HG02623 (cell line): ENCODE measurements around the gene C16orf78.
"Not testable (repeated sequence)": the region's sequence is repeated elsewhere in the genome, so short reads cannot be mapped to it uniquely, and the experiment has no call there.

Experiments used
- ATAC-seq: cut with Tn5 transposase; IDR thresholded peaks from one replicate; pipeline ENCODE4 v1.9.1; 2021; ENCODE audit warnings: moderate library complexity; ENCODE audit not compliant: unreplicated experiment

C16orf78 gene

GRCh38 chr16:49349446-49350168 lies 24.0 kb upstream of the C16orf78 start:
- ATAC-seq = no peak

- ATAC-seq = peak; percentile 52
These were observed 23.1 kb upstream of the C16orf78 start for GRCh38 chr16:49350265-49351095.

GRCh38 chr16:49351096-49351487 lies 22.5 kb upstream of the C16orf78 start:
- no peak for ATAC-seq

- no peak for ATAC-seq
These were observed 20.7 kb upstream of the C16orf78 start for GRCh38 chr16:49352892-49353291.

GRCh38 chr16:49353680-49354079 lies 19.9 kb upstream of the C16orf78 start:
- no peak for ATAC-seq

- ATAC-seq = no peak
These were observed 19.5 kb upstream of the C16orf78 start for GRCh38 chr16:49354101-49354500.

- no peak for ATAC-seq
These were observed 18.6 kb upstream of the C16orf78 start for GRCh38 chr16:49354991-49355390.

- ATAC-seq = no peak
These were observed 17.5 kb upstream of the C16orf78 start for GRCh38 chr16:49355933-49356665.

GRCh38 chr16:49356728-49357488 lies 16.7 kb upstream of the C16orf78 start:
- no peak for ATAC-seq

GRCh38 chr16:49359591-49359990 lies 14.0 kb upstream of the C16orf78 start:
- ATAC-seq = no peak

GRCh38 chr16:49361731-49362130 lies 11.9 kb upstream of the C16orf78 start:
- not testable (repeated sequence) for ATAC-seq

- ATAC-seq = no peak
These were observed 11.4 kb upstream of the C16orf78 start for GRCh38 chr16:49362230-49362629.

GRCh38 chr16:49365711-49366509 lies 7.7 kb upstream of the C16orf78 start:
- peak; percentile 92 for ATAC-seq

GRCh38 chr16:49366669-49367068 lies 6.9 kb upstream of the C16orf78 start:
- ATAC-seq = peak; percentile 51

- no peak for ATAC-seq
These were observed 3.7 kb upstream of the C16orf78 start for GRCh38 chr16:49369651-49370611.

GRCh38 chr16:49376206-49376605 lies 2.6 kb downstream of the C16orf78 start:
- no peak for ATAC-seq

- no peak for ATAC-seq
These were observed 3.7 kb downstream of the C16orf78 start for GRCh38 chr16:49377196-49377755.

- ATAC-seq = no peak
These were observed 4.6 kb downstream of the C16orf78 start for GRCh38 chr16:49378238-49378637.

- no peak for ATAC-seq
These were observed 5.2 kb downstream of the C16orf78 start for GRCh38 chr16:49378816-49379215.
